ENCODE data around the gene PBX2.

- TF ChIP-seq POLR2A (IDR thresholded peaks at IDR 0.05) (no peak), CTCF (IDR thresholded peaks at IDR 0.05) (no peak)
Observed at GRCh38 chr6:32179766-32180405, 10.1 kb downstream of the PBX2 start.

Measured in lower leg skin (tissue), 3 donors.